Gastroesophageal sphincter (tissue), 4 donors: Measurements from ENCODE around the gene IGSF9. TPM values are rescaled to one million over a fixed set of nuclear protein-coding genes. Genes with fewer than 3 reads are reported as not detected.

Source experiments
- small RNA-seq, 4 donors: library from RNA; depleted of rRNA; stranded (forward); fragments of <200 nt; gene quantifications; one replicate each; pipeline ENCODE3, GENCODE V24; 2016
- total RNA-seq, 4 donors: library from RNA; depleted of rRNA; stranded (reverse); fragments of >200 nt; gene quantifications; one replicate each; pipeline ENCODE4 v1.1.0, GENCODE V29; 2016

Gene IGSF9
- total RNA-seq, 4 donors from 2014 or later, result 0.35 to 0.62 TPM; not detected in 2

Small RNA genes within 50 kb of the gene (small RNA-seq; reads per million reads assigned to genes)
- gene MIR4259, result 0 reads per million in 4 donors

Other genes with a start within 250 kb of the IGSF9 start
- gene CRP, start 231.0 kb downstream of the IGSF9 start, total RNA-seq, result under 1 TPM in 1 of 4 donors, not detected in 3; 0.27 TPM
- 10 to 100 TPM; 45.9 to 64.3 (median 56.4) TPM for gene DUSP23, start 164.7 kb downstream of the IGSF9 start, total RNA-seq
- 1 to 10 TPM in 1 of 4 donors, under 1 TPM in 2, not detected in 1; 0.62 to 1.9 (median 0.94) TPM for gene FCRL6, start 143.3 kb downstream of the IGSF9 start, total RNA-seq
- 1 to 10 TPM in 3 of 4 donors, not detected in 1; 1.4 to 4.3 (median 4.2) TPM for gene SLAMF8, start 118.7 kb downstream of the IGSF9 start, total RNA-seq
- gene VSIG8, start 83.0 kb downstream of the IGSF9 start, total RNA-seq, result not detected
- under 1 TPM in 2 of 4 donors, not detected in 2; 0.27 to 0.81 TPM for gene CFAP45, start 45.4 kb downstream of the IGSF9 start, total RNA-seq
- gene TAGLN2, start 20.1 kb downstream of the IGSF9 start, total RNA-seq, result 100 to 1,000 TPM in 3 of 4 donors, 10 to 100 TPM in 1; 75.3 to 239 (median 217) TPM
- gene SLAMF9, start 8.6 kb upstream of the IGSF9 start, total RNA-seq, result not detected
- 1 to 10 TPM; 3.7 to 5.4 (median 4.4) TPM for gene PIGM, start 86.4 kb upstream of the IGSF9 start, total RNA-seq
- not detected for gene KCNJ10, start 124.5 kb upstream of the IGSF9 start, total RNA-seq
- not detected for gene KCNJ9, start 135.9 kb upstream of the IGSF9 start, total RNA-seq
- gene IGSF8, start 153.0 kb upstream of the IGSF9 start, total RNA-seq, result 10 to 100 TPM; 17.1 to 23.0 (median 19.4) TPM
- 100 to 1,000 TPM; 100 to 348 (median 142) TPM for gene ATP1A2, start 170.1 kb upstream of the IGSF9 start, total RNA-seq
- under 1 TPM in 1 of 4 donors, not detected in 3; 0.47 TPM for gene ATP1A4, start 206.0 kb upstream of the IGSF9 start, total RNA-seq
- gene CASQ1, start 245.0 kb upstream of the IGSF9 start, total RNA-seq, result 1 to 10 TPM; 1.3 to 8.8 (median 2.2) TPM